ENCODE data around the gene CTDSPL.

The CTDSPL gene

GRCh38 chr3:37892927-37893600, 31.4 kb downstream of the CTDSPL start:
- no peak for DNase-seq

GRCh38 chr3:37896827-37897226, 35.1 kb downstream of the CTDSPL start:
- no peak for DNase-seq

GRCh38 chr3:37897763-37898162, 36.1 kb downstream of the CTDSPL start:
- no peak for DNase-seq

GRCh38 chr3:37898424-37898823, 36.7 kb downstream of the CTDSPL start:
- DNase-seq: no peak

GRCh38 chr3:37899101-37899707, 37.5 kb downstream of the CTDSPL start:
- no peak for DNase-seq

- no peak for DNase-seq
Measured at GRCh38 chr3:37899711-37900306, 38.1 kb downstream of the CTDSPL start.

- no peak for DNase-seq
Measured at GRCh38 chr3:37901721-37902120, 40.0 kb downstream of the CTDSPL start.

- no peak for DNase-seq
Measured at GRCh38 chr3:37902674-37903073, 41.0 kb downstream of the CTDSPL start.

- DNase-seq: no peak
Measured at GRCh38 chr3:37903320-37903719, 41.6 kb downstream of the CTDSPL start.

- DNase-seq: no peak
Measured at GRCh38 chr3:37903734-37904133, 42.1 kb downstream of the CTDSPL start.

GRCh38 chr3:37904601-37905000, 42.9 kb downstream of the CTDSPL start:
- no peak for DNase-seq

- no peak for DNase-seq
Measured at GRCh38 chr3:37905346-37905745, 43.7 kb downstream of the CTDSPL start.

- DNase-seq: no peak
Measured at GRCh38 chr3:37905987-37906674, 44.5 kb downstream of the CTDSPL start.

- no peak for DNase-seq
Measured at GRCh38 chr3:37906734-37907282, 45.1 kb downstream of the CTDSPL start.

- no peak for DNase-seq
Measured at GRCh38 chr3:37907371-37907770, 45.7 kb downstream of the CTDSPL start.

GRCh38 chr3:37907906-37908305, 46.2 kb downstream of the CTDSPL start:
- DNase-seq: no peak

GRCh38 chr3:37909067-37909911, 47.6 kb downstream of the CTDSPL start:
- no peak for DNase-seq

GRCh38 chr3:37910671-37911400, 49.2 kb downstream of the CTDSPL start:
- DNase-seq: no peak

- DNase-seq: no peak
Measured at GRCh38 chr3:37912052-37912733, 50.5 kb downstream of the CTDSPL start.

- no peak for DNase-seq
Measured at GRCh38 chr3:37913522-37913921, 51.8 kb downstream of the CTDSPL start.

GRCh38 chr3:37916685-37917084, 55.0 kb downstream of the CTDSPL start:
- DNase-seq: no peak

Measured in activated CD8-positive, alpha-beta memory T cell treated with anti-CD3 and anti-CD28 coated beads, Interleukin-2, amount 50 U/mL, for 48 hours (primary cell).